HCT116 (cell line): ENCODE results near the gene PLD6. TPM values are rescaled to one million over a fixed set of nuclear protein-coding genes. Genes with fewer than 3 reads are reported as not detected.

Experiments
- ATAC-seq: fragments of 200-7000 bp; cut with Tn5 transposase; 2 replicates; pipeline ENCODE4 v1.9.1; 2020; ENCODE audit warnings: mild to moderate bottlenecking, moderate library complexity
- BruUV-seq: library from RNA; stranded (reverse); fragments of 400-500 nt; replicated peaks from 2 replicates; lab custom pipeline; 2021; lab: Mats Ljungman, UMichigan
- CTCF ChIA-PET: fragments of 300-600 bp; sonication (Branson Sonifier 250); formaldehyde crosslinking; loops from one replicate; lab custom pipeline; 2021; ENCODE audit warnings: antibody characterized with exemption; lab: Charles Lee
- POLR2A ChIA-PET: fragments of 300-600, 350-600 bp; sonication (Branson Sonifier 250); formaldehyde crosslinking; loops from one replicate; lab custom pipeline; 2021; ENCODE audit warnings: antibody characterized with exemption; lab: Charles Lee
- RAD21 ChIA-PET, 2 experiments: fragments of 300-600 bp; sonication (Branson Sonifier 250); formaldehyde crosslinking; loops; one replicate each; lab custom pipeline; 2023; ENCODE audit warnings: low total read pairs in 2 of 2; ENCODE audit not compliant: uncharacterized antibody in 2 of 2, unreplicated experiment in 2 of 2, low non-redundant PET in 1 of 2; lab: Charles Lee
- DNase-seq: peaks from one replicate; pipeline ENCODE4 v3.0.0-alpha.2; 2010; ENCODE audit warnings: low read depth, low spot score
- H2AFZ ChIP-seq: fragments of 200-600 bp; shearing (Covaris generic), sonication (generic); 2 replicates; pipeline ENCODE4 v1.6.1; 2017; ENCODE audit warnings: low read depth, mixed run types, mixed read lengths, antibody characterized with exemption, low read length; ENCODE audit not compliant: poor library complexity, severe bottlenecking
- H3K27ac ChIP-seq: 2 replicates; pipeline ENCODE4 v1.5.1; 2012; ENCODE audit warnings: low read depth, low read length
- H3K27me3 ChIP-seq: fragments of 200-600 bp; sonication (generic); 2 replicates; pipeline ENCODE4 v1.6.1; 2016; ENCODE audit warnings: mixed run types, low read length, mixed read lengths; ENCODE audit not compliant: insufficient read depth
- H3K36me3 ChIP-seq, 2 experiments: fragments of 200-500 bp in 1 of 2; fragments of 200-600 bp in 1 of 2; sonication (Bioruptor generic) in 1 of 2; sonication (generic) in 1 of 2; 2 replicates each; pipeline versions ENCODE4 v1.5.1 to v1.6.1; 2014 to 2016; ENCODE audit warnings: low read length in 2 of 2, inconsistent platforms in 1 of 2, mixed read lengths in 1 of 2, mixed run types in 1 of 2; ENCODE audit not compliant: insufficient read depth in 2 of 2, control insufficient read depth in 1 of 2
- H3K4me1 ChIP-seq, 2 experiments: fragments of 200-600 bp in 1 of 2; sonication (generic) in 1 of 2; 2 replicates each; pipeline versions ENCODE4 v1.5.1 to v1.6.1; 2012 to 2017; ENCODE audit warnings: low read length in 2 of 2, inconsistent platforms in 1 of 2, mild to moderate bottlenecking in 1 of 2, mixed read lengths in 1 of 2, mixed run types in 1 of 2, moderate library complexity in 1 of 2; ENCODE audit not compliant: insufficient read depth in 2 of 2, control insufficient read depth in 1 of 2
- H3K4me2 ChIP-seq: fragments of 200-600 bp; sonication (generic); 2 replicates; pipeline ENCODE4 v1.6.1; 2017; ENCODE audit warnings: mixed run types, low read length, mixed read lengths
- H3K4me3 ChIP-seq, 2 experiments: fragments of 200-600 bp in 1 of 2; sonication (generic) in 1 of 2; replicated peaks in 1 of 2; 2 replicates each; pipeline ENCODE4 v1.5.1; 2011 to 2016; ENCODE audit warnings: low read length in 2 of 2, control low read depth in 1 of 2, low read depth in 1 of 2, mild to moderate bottlenecking in 1 of 2, mixed read lengths in 1 of 2, mixed run types in 1 of 2
- H3K79me2 ChIP-seq: fragments of 200-600 bp; sonication (generic); 2 replicates; pipeline ENCODE4 v1.6.1; 2017; ENCODE audit warnings: mild to moderate bottlenecking, mixed run types, low read length, moderate library complexity, mixed read lengths; ENCODE audit not compliant: insufficient read depth
- H3K9ac ChIP-seq: fragments of 200-600 bp; sonication (generic); 2 replicates; pipeline ENCODE4 v1.6.1; 2016; ENCODE audit warnings: low read length, mixed read lengths
- H3K9me2 ChIP-seq: fragments of 200-600 bp; sonication (generic), shearing (Covaris generic); 2 replicates; pipeline ENCODE4 v1.6.1; 2017; ENCODE audit warnings: mixed run types, mild to moderate bottlenecking, moderate library complexity; ENCODE audit not compliant: insufficient read depth
- H3K9me3 ChIP-seq, 2 experiments: fragments of 200-500 bp in 1 of 2; fragments of 200-600 bp in 1 of 2; sonication (Bioruptor generic) in 1 of 2; sonication (generic) in 1 of 2; 2 replicates each; pipeline ENCODE4 v1.6.1; 2014 to 2017; ENCODE audit warnings: low read length in 2 of 2, mixed read lengths in 2 of 2, inconsistent platforms in 1 of 2, low read depth in 1 of 2, mild to moderate bottlenecking in 1 of 2, mixed run types in 1 of 2, moderate library complexity in 1 of 2; ENCODE audit not compliant: control insufficient read depth in 1 of 2, insufficient read depth in 1 of 2
- H4K20me1 ChIP-seq: fragments of 200-600 bp; sonication (generic), shearing (Covaris generic); 2 replicates; pipeline ENCODE4 v1.6.1; 2017; ENCODE audit warnings: mixed run types, mild to moderate bottlenecking, moderate library complexity; ENCODE audit not compliant: insufficient read depth
- CBX3 ChIP-seq: IDR thresholded peaks from 2 replicates; pipeline ENCODE4 v1.6.1; 2012; ENCODE audit warnings: low read depth
- CEBPB ChIP-seq: IDR thresholded peaks from 2 replicates; pipeline ENCODE4 v1.6.1; 2012; ENCODE audit warnings: low read depth
- EGR1 ChIP-seq: IDR thresholded peaks from 2 replicates; pipeline ENCODE4 v1.6.1; 2012; ENCODE audit warnings: low read depth
- ELF1 ChIP-seq: IDR thresholded peaks from 2 replicates; pipeline ENCODE4 v1.6.1; 2012; ENCODE audit warnings: low read depth, borderline replicate concordance
- EZH2phosphoT487 ChIP-seq: fragments of 200-600 bp; IDR thresholded peaks from 2 replicates; pipeline ENCODE4 v1.6.1; 2018; ENCODE audit warnings: antibody characterized with exemption, borderline replicate concordance
- FOSL1 ChIP-seq: IDR thresholded peaks from 2 replicates; pipeline ENCODE4 v1.6.1; 2012; ENCODE audit warnings: low read depth
- MAX ChIP-seq: IDR thresholded peaks from 2 replicates; pipeline ENCODE4 v1.6.1; 2012
- POLR2A ChIP-seq: IDR thresholded peaks from 2 replicates; pipeline ENCODE4 v1.7.0; 2011; ENCODE audit warnings: borderline replicate concordance; ENCODE audit not compliant: insufficient read depth, insufficient read length; ENCODE audit errors: extremely low read depth
- POLR2AphosphoS5 ChIP-seq: IDR thresholded peaks from 2 replicates; pipeline ENCODE4 v1.6.1; 2011; ENCODE audit warnings: mild to moderate bottlenecking, low read depth, low read length, moderate library complexity
- RAD21 ChIP-seq: IDR thresholded peaks from 2 replicates; pipeline ENCODE4 v1.6.1; 2012; ENCODE audit warnings: low read depth, mild to moderate bottlenecking
- SRF ChIP-seq: IDR thresholded peaks from 2 replicates; pipeline ENCODE4 v1.6.1; 2012; ENCODE audit warnings: low read depth
- TCF7L2 ChIP-seq: IDR thresholded peaks from 2 replicates; pipeline ENCODE4 v1.7.0; 2011; ENCODE audit warnings: borderline replicate concordance, inconsistent platforms; ENCODE audit not compliant: insufficient read depth, insufficient read length; ENCODE audit errors: extremely low read depth
- YY1 ChIP-seq: IDR thresholded peaks from 2 replicates; pipeline ENCODE4 v1.6.1; 2011; ENCODE audit warnings: low read length, low read depth, moderate library complexity, mild to moderate bottlenecking; ENCODE audit not compliant: insufficient replicate concordance; ENCODE audit errors: extremely low read depth
- ZFX ChIP-seq: fragments of 450-650 bp; IDR thresholded peaks from 2 replicates; pipeline ENCODE4 v1.6.1; 2017
- ZNF274 ChIP-seq: fragments of 200-500 bp; sonication (Bioruptor generic); IDR thresholded peaks from 2 replicates; pipeline ENCODE4 v1.6.1; 2014; ENCODE audit warnings: mild to moderate bottlenecking, low read depth, low read length, inconsistent platforms
- intact Hi-C: fragments of 100-400 bp; cut with micrococcal nuclease; formaldehyde crosslinking; loops from 2 replicates; pipeline ENCODE4 v1.10.0; 2022
- total RNA-seq: library from RNA; stranded (reverse); gene quantifications from one replicate; pipeline ENCODE4 v1.2.1, GENCODE V29; 2021; ENCODE audit not compliant: unreplicated experiment
- TF ChIP-seq, protein P1 (sequence below): IDR thresholded peaks from 2 replicates; pipeline ENCODE4 v1.6.1; 2011; ENCODE audit warnings: mild to moderate bottlenecking, low read length, moderate library complexity; ENCODE audit not compliant: insufficient replicate concordance; ENCODE audit errors: extremely low read depth
- TF ChIP-seq, protein P2 (sequence below): IDR thresholded peaks from 2 replicates; pipeline ENCODE4 v1.6.1; 2012; ENCODE audit warnings: low read depth
- TF ChIP-seq, protein P3 (sequence below), 3 experiments: fragments of 200-600 bp in 1 of 3; sonication (generic) in 1 of 3; IDR thresholded peaks in 2 of 3; conservative IDR thresholded peaks in 1 of 3; 2 replicates each; pipeline ENCODE4 v1.5.1; 2012 to 2017; ENCODE audit warnings: low read depth in 2 of 3, low read length in 2 of 3, antibody characterized with exemption in 1 of 3, borderline replicate concordance in 1 of 3, control low read depth in 1 of 3, mild to moderate bottlenecking in 1 of 3, mixed read lengths in 1 of 3, mixed run types in 1 of 3, moderate library complexity in 1 of 3; ENCODE audit not compliant: insufficient read depth in 1 of 3
- TF ChIP-seq, protein P4 (sequence below): IDR thresholded peaks from 2 replicates; pipeline ENCODE4 v1.6.1; 2012

Gene PLD6
- total RNA-seq, 1 experiment from 2014 or later, result 15.6 TPM

- Histone ChIP-seq H3K4me3 (no peak overlapping the region), H2AFZ (no peak overlapping the region), H3K79me2 (no peaks in the 10 kb centered on the region; the same call in 1 of the 2 replicates), H3K27ac (no peak overlapping the region), H4K20me1 (no peaks in the 10 kb centered on the region), H3K4me2 (no peak overlapping the region), H3K9ac (no peak overlapping the region), H3K4me1 (peaks cover 2 to 16% of the 10 kb centered on the region in 2 experiments; a peak in 2 of 4 replicates), H3K27me3 (no peaks in the 10 kb centered on the region), H3K36me3 (peaks cover 15 to 55% of the 10 kb centered on the region in 2 experiments; a peak in 3 of 4 replicates), H3K9me3 (no peaks in the 10 kb centered on the region), H3K9me2 (no peaks in the 10 kb centered on the region)
- no peak for ATAC-seq
- ChIA-PET RAD21 (no interaction called here), POLR2A (no interaction called here), CTCF (no interaction called here)
- no peak for DNase-seq
- no TSS peak for BruUV-seq
- intact Hi-C loops, result no loop called here
- TF ChIP-seq, protein P1, sequence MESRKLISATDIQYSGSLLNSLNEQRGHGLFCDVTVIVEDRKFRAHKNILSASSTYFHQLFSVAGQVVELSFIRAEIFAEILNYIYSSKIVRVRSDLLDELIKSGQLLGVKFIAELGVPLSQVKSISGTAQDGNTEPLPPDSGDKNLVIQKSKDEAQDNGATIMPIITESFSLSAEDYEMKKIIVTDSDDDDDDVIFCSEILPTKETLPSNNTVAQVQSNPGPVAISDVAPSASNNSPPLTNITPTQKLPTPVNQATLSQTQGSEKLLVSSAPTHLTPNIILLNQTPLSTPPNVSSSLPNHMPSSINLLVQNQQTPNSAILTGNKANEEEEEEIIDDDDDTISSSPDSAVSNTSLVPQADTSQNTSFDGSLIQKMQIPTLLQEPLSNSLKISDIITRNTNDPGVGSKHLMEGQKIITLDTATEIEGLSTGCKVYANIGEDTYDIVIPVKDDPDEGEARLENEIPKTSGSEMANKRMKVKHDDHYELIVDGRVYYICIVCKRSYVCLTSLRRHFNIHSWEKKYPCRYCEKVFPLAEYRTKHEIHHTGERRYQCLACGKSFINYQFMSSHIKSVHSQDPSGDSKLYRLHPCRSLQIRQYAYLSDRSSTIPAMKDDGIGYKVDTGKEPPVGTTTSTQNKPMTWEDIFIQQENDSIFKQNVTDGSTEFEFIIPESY, result no peak
- TF ChIP-seq YY1, result no peak
- no peak for TF ChIP-seq EGR1
- TF ChIP-seq CEBPB, result no peak
- TF ChIP-seq POLR2AphosphoS5, result no peak
- TF ChIP-seq EZH2phosphoT487, result no peak
- TF ChIP-seq, protein P2, sequence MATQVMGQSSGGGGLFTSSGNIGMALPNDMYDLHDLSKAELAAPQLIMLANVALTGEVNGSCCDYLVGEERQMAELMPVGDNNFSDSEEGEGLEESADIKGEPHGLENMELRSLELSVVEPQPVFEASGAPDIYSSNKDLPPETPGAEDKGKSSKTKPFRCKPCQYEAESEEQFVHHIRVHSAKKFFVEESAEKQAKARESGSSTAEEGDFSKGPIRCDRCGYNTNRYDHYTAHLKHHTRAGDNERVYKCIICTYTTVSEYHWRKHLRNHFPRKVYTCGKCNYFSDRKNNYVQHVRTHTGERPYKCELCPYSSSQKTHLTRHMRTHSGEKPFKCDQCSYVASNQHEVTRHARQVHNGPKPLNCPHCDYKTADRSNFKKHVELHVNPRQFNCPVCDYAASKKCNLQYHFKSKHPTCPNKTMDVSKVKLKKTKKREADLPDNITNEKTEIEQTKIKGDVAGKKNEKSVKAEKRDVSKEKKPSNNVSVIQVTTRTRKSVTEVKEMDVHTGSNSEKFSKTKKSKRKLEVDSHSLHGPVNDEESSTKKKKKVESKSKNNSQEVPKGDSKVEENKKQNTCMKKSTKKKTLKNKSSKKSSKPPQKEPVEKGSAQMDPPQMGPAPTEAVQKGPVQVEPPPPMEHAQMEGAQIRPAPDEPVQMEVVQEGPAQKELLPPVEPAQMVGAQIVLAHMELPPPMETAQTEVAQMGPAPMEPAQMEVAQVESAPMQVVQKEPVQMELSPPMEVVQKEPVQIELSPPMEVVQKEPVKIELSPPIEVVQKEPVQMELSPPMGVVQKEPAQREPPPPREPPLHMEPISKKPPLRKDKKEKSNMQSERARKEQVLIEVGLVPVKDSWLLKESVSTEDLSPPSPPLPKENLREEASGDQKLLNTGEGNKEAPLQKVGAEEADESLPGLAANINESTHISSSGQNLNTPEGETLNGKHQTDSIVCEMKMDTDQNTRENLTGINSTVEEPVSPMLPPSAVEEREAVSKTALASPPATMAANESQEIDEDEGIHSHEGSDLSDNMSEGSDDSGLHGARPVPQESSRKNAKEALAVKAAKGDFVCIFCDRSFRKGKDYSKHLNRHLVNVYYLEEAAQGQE, result no peak
- TF ChIP-seq FOSL1, result no peak
- TF ChIP-seq CBX3, result no peak
- no peak for TF ChIP-seq SRF
- TF ChIP-seq ELF1, result no peak
- TF ChIP-seq ZFX, result no peak
- TF ChIP-seq, protein P3, sequence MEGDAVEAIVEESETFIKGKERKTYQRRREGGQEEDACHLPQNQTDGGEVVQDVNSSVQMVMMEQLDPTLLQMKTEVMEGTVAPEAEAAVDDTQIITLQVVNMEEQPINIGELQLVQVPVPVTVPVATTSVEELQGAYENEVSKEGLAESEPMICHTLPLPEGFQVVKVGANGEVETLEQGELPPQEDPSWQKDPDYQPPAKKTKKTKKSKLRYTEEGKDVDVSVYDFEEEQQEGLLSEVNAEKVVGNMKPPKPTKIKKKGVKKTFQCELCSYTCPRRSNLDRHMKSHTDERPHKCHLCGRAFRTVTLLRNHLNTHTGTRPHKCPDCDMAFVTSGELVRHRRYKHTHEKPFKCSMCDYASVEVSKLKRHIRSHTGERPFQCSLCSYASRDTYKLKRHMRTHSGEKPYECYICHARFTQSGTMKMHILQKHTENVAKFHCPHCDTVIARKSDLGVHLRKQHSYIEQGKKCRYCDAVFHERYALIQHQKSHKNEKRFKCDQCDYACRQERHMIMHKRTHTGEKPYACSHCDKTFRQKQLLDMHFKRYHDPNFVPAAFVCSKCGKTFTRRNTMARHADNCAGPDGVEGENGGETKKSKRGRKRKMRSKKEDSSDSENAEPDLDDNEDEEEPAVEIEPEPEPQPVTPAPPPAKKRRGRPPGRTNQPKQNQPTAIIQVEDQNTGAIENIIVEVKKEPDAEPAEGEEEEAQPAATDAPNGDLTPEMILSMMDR (IDR thresholded peaks at IDR 0.05 in 2 of 3, conservative IDR thresholded peaks at IDR 0.05 in 1 of 3; ENCODE audit: borderline replicate concordance in 1 of 3, insufficient read depth in 1 of 3, low read depth in 2 of 3, low read length in 2 of 3), result no peak
- no peak for TF ChIP-seq POLR2A
- no peak for TF ChIP-seq RAD21
- TF ChIP-seq, protein P4, sequence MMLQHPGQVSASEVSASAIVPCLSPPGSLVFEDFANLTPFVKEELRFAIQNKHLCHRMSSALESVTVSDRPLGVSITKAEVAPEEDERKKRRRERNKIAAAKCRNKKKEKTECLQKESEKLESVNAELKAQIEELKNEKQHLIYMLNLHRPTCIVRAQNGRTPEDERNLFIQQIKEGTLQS, result no peak
- no peak for TF ChIP-seq TCF7L2
- TF ChIP-seq MAX, result no peak
- no peak for TF ChIP-seq ZNF274
Observed at GRCh38 chr17:17156107-17156506, 50.0 kb downstream of the PLD6 start.
